Memory B cell (primary cell): ENCODE data around the gene COA1.
A peak's percentile ranks its signal among the peaks of the same experiment; 100 is the strongest.

Experiments
- ATAC-seq: fragments of 150-1000 bp; cut with Tn5 transposase; 2 replicates; pipeline ENCODE4 v1.10.0; 2021; ENCODE audit warnings: low read depth, mild to moderate bottlenecking, moderate library complexity
- DNase-seq, 2 donors: peaks; one replicate each; pipeline ENCODE4 v3.0.0; 2022; ENCODE audit warnings: low spot score in 2 of 2
- H3K27ac Mint-ChIP-seq: one replicate; pipeline ENCODE4 v1.8.0; 2022; ENCODE audit warnings: mild to moderate bottlenecking, moderate library complexity, mixed read lengths
- H3K27me3 Mint-ChIP-seq: one replicate; pipeline ENCODE4 v1.8.0; 2022; ENCODE audit warnings: mixed read lengths
- H3K36me3 Mint-ChIP-seq: one replicate; pipeline ENCODE4 v1.8.0; 2022; ENCODE audit warnings: mild to moderate bottlenecking, mixed read lengths
- H3K4me1 Mint-ChIP-seq: one replicate; pipeline ENCODE4 v1.8.0; 2022; ENCODE audit warnings: mixed read lengths
- H3K4me3 Mint-ChIP-seq: one replicate; pipeline ENCODE4 v1.8.0; 2022; ENCODE audit warnings: mild to moderate bottlenecking, moderate library complexity, mixed read lengths
- H3K9me3 Mint-ChIP-seq: one replicate; pipeline ENCODE4 v1.8.0; 2022; ENCODE audit warnings: mixed read lengths

Gene COA1

GRCh38 chr7:43653891-43654504 is 75.3 kb downstream of the COA1 start:
- Mint-ChIP-seq H3K27me3 (no peaks in the 10 kb centered on the region), H3K4me3 (peak overlapping the region; percentile 3), H3K4me1 (peaks cover 40% of the 10 kb centered on the region), H3K9me3 (peaks cover 6% of the 10 kb centered on the region), H3K36me3 (peaks cover 22% of the 10 kb centered on the region), H3K27ac (peak overlapping the region; percentile 43)
- DNase-seq, result no peak
- ATAC-seq, result no peak

GRCh38 chr7:43653466-43653865 is 75.9 kb downstream of the COA1 start:
- ATAC-seq (no peak), DNase-seq (no peak)
- Mint-ChIP-seq H3K36me3 (peaks cover 20% of the 10 kb centered on the region), H3K27ac (no peak overlapping the region), H3K4me1 (peaks cover 37% of the 10 kb centered on the region), H3K9me3 (peaks cover 6% of the 10 kb centered on the region), H3K4me3 (no peak overlapping the region), H3K27me3 (no peaks in the 10 kb centered on the region)

- Mint-ChIP-seq H3K9me3 (peaks cover 6% of the 10 kb centered on the region), H3K27ac (peak overlapping the region; percentile 90), H3K27me3 (no peaks in the 10 kb centered on the region), H3K4me1 (peaks cover 44% of the 10 kb centered on the region), H3K4me3 (peak overlapping the region; percentile 18), H3K36me3 (peaks cover 17% of the 10 kb centered on the region)
- ATAC-seq (no peak), DNase-seq (no peak)
These were observed 77.0 kb downstream of the COA1 start for GRCh38 chr7:43652364-43652763.

- H3K36me3 Mint-ChIP-seq, result peaks cover 14% of the 10 kb centered on the region
- DNase-seq, result no peak
- H3K9me3 Mint-ChIP-seq, result peaks cover 6% of the 10 kb centered on the region
- no peaks in the 10 kb centered on the region for H3K27me3 Mint-ChIP-seq
- peak overlapping the region; percentile 90 for H3K27ac Mint-ChIP-seq
- H3K4me3 Mint-ChIP-seq, result peak overlapping the region; percentile 76
- ATAC-seq, result no peak
- H3K4me1 Mint-ChIP-seq, result peaks cover 62% of the 10 kb centered on the region
These were observed 78.8 kb downstream of the COA1 start for GRCh38 chr7:43650457-43651052.

GRCh38 chr7:43649755-43650274 is 79.5 kb downstream of the COA1 start:
- peak; percentile 56 to 79 for DNase-seq
- no peaks in the 10 kb centered on the region for H3K27me3 Mint-ChIP-seq
- peak overlapping the region; percentile 90 for H3K27ac Mint-ChIP-seq
- peak; percentile 85 for ATAC-seq
- peaks cover 17% of the 10 kb centered on the region for H3K36me3 Mint-ChIP-seq
- peaks cover 6% of the 10 kb centered on the region for H3K9me3 Mint-ChIP-seq
- H3K4me1 Mint-ChIP-seq, result peaks cover 68% of the 10 kb centered on the region
- peak overlapping the region; percentile 72 for H3K4me3 Mint-ChIP-seq

GRCh38 chr7:43648473-43649406 is 80.6 kb downstream of the COA1 start:
- H3K4me3 Mint-ChIP-seq, result peak overlapping the region; percentile 72
- peaks cover 2% of the 10 kb centered on the region for H3K9me3 Mint-ChIP-seq
- DNase-seq, result peak; percentile 38 to 53
- ATAC-seq, result peak; percentile 53
- H3K27ac Mint-ChIP-seq, result peak overlapping the region; percentile 90
- peaks cover 18% of the 10 kb centered on the region for H3K36me3 Mint-ChIP-seq
- peaks cover 67% of the 10 kb centered on the region for H3K4me1 Mint-ChIP-seq
- no peaks in the 10 kb centered on the region for H3K27me3 Mint-ChIP-seq

GRCh38 chr7:43647673-43648472 is 81.5 kb downstream of the COA1 start:
- DNase-seq (no peak), ATAC-seq (no peak)
- peaks cover 72% of the 10 kb centered on the region for H3K4me1 Mint-ChIP-seq
- peak overlapping the region; percentile 90 for H3K27ac Mint-ChIP-seq
- H3K36me3 Mint-ChIP-seq, result peaks cover 22% of the 10 kb centered on the region
- peaks cover 2% of the 10 kb centered on the region for H3K9me3 Mint-ChIP-seq
- H3K4me3 Mint-ChIP-seq, result peak overlapping the region; percentile 72
- H3K27me3 Mint-ChIP-seq, result no peaks in the 10 kb centered on the region

- Mint-ChIP-seq H3K4me3 (peak overlapping the region; percentile 72), H3K4me1 (peaks cover 74% of the 10 kb centered on the region), H3K36me3 (peaks cover 23% of the 10 kb centered on the region), H3K9me3 (peaks cover 2% of the 10 kb centered on the region), H3K27me3 (no peaks in the 10 kb centered on the region), H3K27ac (peak overlapping the region; percentile 90)
- DNase-seq (no peak), ATAC-seq (no peak)
These were observed 82.0 kb downstream of the COA1 start for GRCh38 chr7:43647339-43647672.

GRCh38 chr7:43646603-43647338 is 82.6 kb downstream of the COA1 start:
- DNase-seq (no peak), ATAC-seq (no peak)
- Mint-ChIP-seq H3K27me3 (no peaks in the 10 kb centered on the region), H3K27ac (peak overlapping the region; percentile 90), H3K4me3 (peak overlapping the region; percentile 72), H3K9me3 (peaks cover 2% of the 10 kb centered on the region), H3K36me3 (peaks cover 24% of the 10 kb centered on the region), H3K4me1 (peaks cover 70% of the 10 kb centered on the region)

- H3K27ac Mint-ChIP-seq, result peak overlapping the region; percentile 90
- peaks cover 22% of the 10 kb centered on the region for H3K36me3 Mint-ChIP-seq
- H3K9me3 Mint-ChIP-seq, result no peaks in the 10 kb centered on the region
- peak overlapping the region; percentile 52 for H3K4me3 Mint-ChIP-seq
- peaks cover 60% of the 10 kb centered on the region for H3K4me1 Mint-ChIP-seq
- ATAC-seq, result no peak
- H3K27me3 Mint-ChIP-seq, result no peaks in the 10 kb centered on the region
- DNase-seq, result no peak
These were observed 83.6 kb downstream of the COA1 start for GRCh38 chr7:43645699-43646226.

- DNase-seq (no peak), ATAC-seq (no peak)
- peaks cover 61% of the 10 kb centered on the region for H3K4me1 Mint-ChIP-seq
- no peak overlapping the region for H3K4me3 Mint-ChIP-seq
- no peaks in the 10 kb centered on the region for H3K9me3 Mint-ChIP-seq
- no peaks in the 10 kb centered on the region for H3K27me3 Mint-ChIP-seq
- peaks cover 27% of the 10 kb centered on the region for H3K36me3 Mint-ChIP-seq
- H3K27ac Mint-ChIP-seq, result peak overlapping the region; percentile 60
These were observed 85.5 kb downstream of the COA1 start for GRCh38 chr7:43643846-43644245.

- peaks cover 56% of the 10 kb centered on the region for H3K4me1 Mint-ChIP-seq
- no peak overlapping the region for H3K4me3 Mint-ChIP-seq
- H3K9me3 Mint-ChIP-seq, result no peaks in the 10 kb centered on the region
- H3K36me3 Mint-ChIP-seq, result peaks cover 28% of the 10 kb centered on the region
- DNase-seq (no peak), ATAC-seq (no peak)
- H3K27me3 Mint-ChIP-seq, result no peaks in the 10 kb centered on the region
- peak overlapping the region; percentile 60 for H3K27ac Mint-ChIP-seq
These were observed 86.3 kb downstream of the COA1 start for GRCh38 chr7:43642897-43643630.
